SIG-M5 treated with dmso at 0.1 percent for 504 hours (cell line): ENCODE results near the gene CDK5.
"Not testable (repeated sequence)": the region's sequence is repeated elsewhere in the genome, so short reads cannot be mapped to it uniquely, and the experiment has no call there.

ENCODE experiments used
- DNase-seq: peaks from one replicate; lab custom pipeline; 2025; ENCODE audit not compliant: unreplicated experiment; lab: John Stamatoyannopoulos, UW

CDK5 gene

DNA sequence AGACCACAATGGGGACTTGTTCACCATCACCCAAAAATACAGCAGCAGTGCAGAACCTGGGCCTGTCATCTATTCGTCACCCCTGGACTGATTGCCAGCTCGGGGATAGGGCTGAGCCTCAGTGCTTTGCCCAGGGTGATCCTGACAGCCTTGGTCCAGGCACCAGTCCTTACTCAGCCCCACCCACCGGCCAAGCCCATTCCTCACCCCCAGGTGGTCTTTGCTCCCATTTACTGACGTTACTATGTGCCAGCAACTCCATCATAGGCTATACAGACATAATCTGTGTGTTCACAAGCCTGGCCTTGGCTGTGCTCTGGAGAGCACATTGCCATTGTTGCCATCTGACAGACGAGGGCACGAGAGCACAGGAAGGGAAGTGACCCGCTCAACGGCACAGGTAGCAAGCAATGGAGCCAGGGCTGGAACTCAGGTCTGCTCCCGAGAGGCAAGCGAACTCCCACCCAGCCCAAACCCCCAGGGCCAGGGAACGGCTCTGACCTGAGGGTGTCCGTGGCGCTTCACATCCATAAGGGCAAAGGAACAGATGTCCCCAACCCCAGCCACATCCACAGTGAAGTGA is 40.2 kb downstream of the CDK5 start:
- DNase-seq: no peak

GRCh38 chr7:151016942-151017341 is 40.8 kb downstream of the CDK5 start:
- no peak for DNase-seq

DNA sequence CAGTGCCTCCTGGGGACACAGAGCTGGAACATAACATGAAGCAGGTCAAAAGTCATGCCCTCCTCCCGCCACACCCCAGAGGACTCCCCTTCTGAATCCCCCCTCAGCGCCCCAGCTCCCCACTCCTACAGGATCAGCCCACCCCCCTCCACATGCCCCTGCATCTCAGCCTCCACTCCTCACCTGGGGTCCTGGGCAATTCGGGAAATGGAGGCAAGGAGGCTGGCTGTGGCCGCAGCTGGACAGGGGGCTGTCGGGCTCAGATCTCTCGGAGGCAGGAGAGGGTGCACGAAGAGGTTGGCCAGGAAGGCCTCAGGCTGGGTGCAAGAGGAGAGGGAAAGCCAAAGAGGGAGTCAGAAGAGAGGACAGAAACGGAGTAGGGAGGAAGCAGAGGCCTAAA is 41.2 kb downstream of the CDK5 start:
- no peak for DNase-seq

DNA sequence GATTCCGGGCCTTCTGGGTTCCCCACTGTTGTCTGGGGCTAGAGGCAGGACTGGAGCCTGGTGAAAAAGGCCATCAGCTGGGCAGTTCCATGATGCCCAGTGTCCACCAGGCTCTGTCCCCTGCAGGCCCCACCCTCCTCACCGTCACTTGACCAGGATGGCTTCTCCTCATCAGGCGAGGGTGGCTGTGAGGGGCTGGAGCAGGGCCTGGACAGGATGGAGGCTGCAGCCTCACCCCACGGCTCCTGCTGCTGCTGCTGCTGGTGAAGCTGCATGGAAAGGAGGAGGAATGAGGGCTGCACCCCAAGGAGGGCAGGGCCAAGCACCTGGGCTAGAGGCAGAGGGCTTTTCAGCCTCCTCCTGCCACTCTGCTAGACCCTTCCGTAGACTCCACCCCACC is 41.7 kb downstream of the CDK5 start:
- no peak for DNase-seq

- DNase-seq: no peak
These were observed 42.7 kb downstream of the CDK5 start for GRCh38 chr7:151014950-151015349.

- peak; percentile 65 for DNase-seq
These were observed 43.8 kb downstream of the CDK5 start for GRCh38 chr7:151013733-151014497.

DNA sequence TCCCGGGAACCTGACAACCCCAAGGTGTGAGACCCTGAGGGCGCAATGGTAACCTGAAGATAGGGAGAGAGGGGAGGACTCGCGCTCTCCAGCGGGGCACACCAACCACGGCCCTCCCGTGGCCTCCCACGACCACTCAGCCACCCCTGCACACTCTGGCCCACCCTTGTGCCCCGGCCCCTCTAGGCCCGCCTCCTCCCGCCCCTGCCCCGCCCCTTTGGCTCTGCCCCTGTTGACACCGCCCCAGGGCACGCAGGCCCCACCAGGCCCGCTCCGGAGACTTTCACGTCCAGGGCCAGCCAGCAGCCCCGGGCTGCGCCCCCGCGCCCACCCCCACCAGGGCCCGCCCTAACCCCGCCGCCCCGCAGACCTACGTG is 44.4 kb downstream of the CDK5 start:
- DNase-seq: no peak

- peak; percentile 39 for DNase-seq
These were observed 44.8 kb downstream of the CDK5 start for GRCh38 chr7:151012911-151013347.

GRCh38 chr7:151012031-151012692 is 45.5 kb downstream of the CDK5 start:
- DNase-seq: no peak

- not testable (repeated sequence) for DNase-seq
These were observed 46.1 kb downstream of the CDK5 start for GRCh38 chr7:151011616-151012015.

- DNase-seq: no peak
These were observed 46.6 kb downstream of the CDK5 start for GRCh38 chr7:151011097-151011409.

- DNase-seq: no peak
These were observed 47.2 kb downstream of the CDK5 start for GRCh38 chr7:151010307-151011096.

GRCh38 chr7:151010037-151010306 is 47.7 kb downstream of the CDK5 start:
- DNase-seq: no peak

GRCh38 chr7:151009327-151010036 is 48.2 kb downstream of the CDK5 start:
- DNase-seq: no peak

DNA sequence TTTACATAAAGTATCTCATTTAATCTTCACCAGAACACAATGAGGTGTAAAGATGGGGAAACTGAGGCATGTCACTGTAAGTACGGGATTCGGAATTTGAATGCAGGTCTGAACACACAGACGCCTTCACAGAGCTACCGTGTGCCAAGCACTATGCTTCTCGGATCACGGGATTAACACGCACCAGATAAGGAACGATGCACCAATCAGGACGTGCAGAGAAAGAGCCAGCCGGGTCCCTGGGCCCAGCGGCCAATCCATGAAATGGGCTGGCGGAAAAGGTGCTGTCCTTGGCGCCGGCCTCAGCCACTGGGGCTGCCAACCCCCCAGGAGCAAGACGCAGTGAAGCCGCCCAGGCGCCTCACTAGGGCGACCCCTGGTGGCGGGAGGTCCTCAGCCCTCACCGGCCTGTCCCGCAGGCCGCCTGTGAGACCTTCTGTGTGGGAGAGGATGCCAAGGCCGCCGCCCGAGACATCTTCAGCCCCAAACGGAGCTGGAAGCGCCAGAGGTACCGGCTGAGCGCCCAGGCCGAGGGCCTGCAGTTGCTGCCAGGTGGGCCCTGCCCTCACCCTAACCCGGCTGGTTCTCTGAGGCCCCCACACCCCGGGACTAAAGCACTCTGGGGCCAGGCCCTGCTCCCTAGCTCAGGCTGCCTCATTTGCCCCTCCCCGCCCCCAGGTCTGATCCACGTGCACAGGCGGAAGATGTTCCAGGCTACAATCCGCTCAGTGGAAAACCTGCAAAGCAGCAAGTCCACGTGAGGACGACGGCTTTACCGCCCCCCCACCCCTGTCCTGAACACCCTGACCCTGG is 49.0 kb downstream of the CDK5 start:
- DNase-seq: no peak

- DNase-seq: no peak
These were observed 49.6 kb downstream of the CDK5 start for GRCh38 chr7:151008143-151008510.

- DNase-seq: no peak
These were observed 50.2 kb downstream of the CDK5 start for GRCh38 chr7:151007469-151007898.

DNA sequence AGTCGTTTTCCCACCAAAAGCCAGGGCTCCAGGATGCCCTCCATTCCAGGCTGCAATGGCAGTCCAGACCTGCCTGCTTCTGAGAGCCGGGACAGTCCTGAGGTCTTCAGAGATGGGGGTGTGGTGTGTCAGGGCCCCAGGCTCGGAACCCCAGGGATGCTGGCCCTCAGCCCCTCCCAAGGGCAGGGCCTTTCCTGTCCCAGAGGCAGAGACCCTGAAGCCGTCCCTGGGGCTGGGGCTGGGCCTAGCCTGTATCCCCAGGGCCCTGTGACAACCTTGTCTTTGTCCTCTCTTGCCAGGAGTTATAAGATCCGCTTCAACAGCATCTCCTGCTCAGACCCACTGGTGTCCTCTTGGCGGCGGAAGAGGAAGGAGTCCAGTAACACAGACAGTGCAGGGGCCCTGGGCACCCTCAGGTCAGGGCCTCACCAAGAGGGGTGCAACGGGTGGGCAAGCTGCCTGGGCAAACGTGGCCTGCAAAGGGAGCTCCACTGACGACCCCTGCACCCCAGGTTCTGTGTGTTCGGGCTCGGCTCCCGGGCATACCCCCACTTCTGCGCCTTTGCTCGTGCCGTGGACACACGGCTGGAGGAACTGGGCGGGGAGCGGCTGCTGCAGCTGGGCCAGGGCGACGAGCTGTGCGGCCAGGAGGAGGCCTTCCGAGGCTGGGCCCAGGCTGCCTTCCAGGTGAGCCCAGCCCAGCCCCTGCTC is 51.0 kb downstream of the CDK5 start:
- no peak for DNase-seq

GRCh38 chr7:151005566-151005965 is 52.1 kb downstream of the CDK5 start:
- DNase-seq: no peak
